HG02623 (cell line): Measurements from ENCODE around the gene LYPD8.

Experiments
- ATAC-seq: cut with Tn5 transposase; IDR thresholded peaks from one replicate; pipeline ENCODE4 v1.9.1; 2021; ENCODE audit warnings: moderate library complexity; ENCODE audit not compliant: unreplicated experiment

LYPD8 gene

GRCh38 chr1:248758352-248758751, 2.8 kb upstream of the LYPD8 start:
- no peak for ATAC-seq

GRCh38 chr1:248757784-248758195, 2.2 kb upstream of the LYPD8 start:
- ATAC-seq: no peak

- no peak for ATAC-seq
These were observed 1.1 kb upstream of the LYPD8 start for GRCh38 chr1:248756636-248757035.

DNA sequence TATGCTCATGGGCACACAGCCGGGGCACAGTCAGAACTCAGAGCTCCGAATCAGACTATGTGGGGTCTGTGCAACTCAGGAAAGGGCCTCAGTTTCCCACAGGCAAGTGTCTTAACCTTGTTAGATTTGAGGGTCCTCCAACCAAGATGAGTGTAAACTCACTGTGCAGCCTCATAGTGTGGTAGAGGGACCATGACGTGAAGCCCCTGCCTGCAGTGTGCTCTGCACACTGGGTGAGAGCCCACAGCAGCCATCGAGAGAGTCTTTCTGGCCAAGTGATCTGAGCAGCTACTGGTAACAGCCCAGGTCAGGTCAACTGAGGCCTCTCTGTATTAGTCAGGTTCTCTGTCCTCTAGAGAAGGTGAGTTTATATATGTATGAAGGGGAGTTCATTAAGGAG, 592 bp upstream of the LYPD8 start:
- no peak for ATAC-seq

- no peak for ATAC-seq
These were observed 1.8 kb downstream of the LYPD8 start for GRCh38 chr1:248753708-248754280.

GRCh38 chr1:248753029-248753594, 2.4 kb downstream of the LYPD8 start:
- ATAC-seq: no peak

- no peak for ATAC-seq
These were observed 3.2 kb downstream of the LYPD8 start for GRCh38 chr1:248752161-248753028.

DNA sequence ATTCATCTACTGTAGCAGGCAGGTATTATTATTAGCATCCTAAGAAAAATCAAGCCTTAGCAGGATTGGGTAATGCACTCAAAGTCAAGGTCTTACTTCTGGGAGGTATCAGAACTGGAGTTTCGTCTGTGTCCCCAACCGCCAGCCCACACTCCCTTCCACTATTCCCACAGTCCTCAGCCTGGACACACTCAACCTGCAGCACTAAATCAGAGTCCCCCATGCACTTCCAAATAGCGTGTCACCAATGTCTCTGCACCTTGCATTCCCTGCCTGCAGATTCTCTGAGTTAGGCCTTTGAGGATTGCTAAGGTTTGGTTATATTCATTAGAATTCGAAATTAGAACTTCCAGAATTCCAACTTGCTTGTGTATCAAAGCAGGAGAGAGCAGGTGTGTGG, 3.9 kb downstream of the LYPD8 start:
- no peak for ATAC-seq

DNA sequence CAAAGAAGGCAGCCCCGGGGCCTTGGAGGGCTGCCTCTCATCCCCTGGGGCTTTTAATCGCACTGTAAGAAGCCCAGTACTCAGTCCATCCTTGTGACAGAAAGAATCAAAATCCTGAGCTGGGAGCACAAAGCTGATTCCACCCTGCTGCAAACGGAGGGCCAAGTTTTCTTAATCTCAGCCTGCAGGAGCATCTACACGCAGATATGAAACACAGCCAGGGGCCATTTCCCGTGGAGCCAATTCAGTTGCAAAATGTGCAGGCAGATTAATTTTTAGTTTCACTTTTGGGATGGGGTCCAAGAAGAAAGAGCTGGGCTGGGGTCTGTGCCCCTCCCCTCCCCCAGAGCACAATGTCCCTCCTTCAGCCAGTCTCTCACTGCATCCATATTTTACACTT, 4.4 kb downstream of the LYPD8 start:
- ATAC-seq: no peak

GRCh38 chr1:248750496-248750895, 5.1 kb downstream of the LYPD8 start:
- no peak for ATAC-seq

DNA sequence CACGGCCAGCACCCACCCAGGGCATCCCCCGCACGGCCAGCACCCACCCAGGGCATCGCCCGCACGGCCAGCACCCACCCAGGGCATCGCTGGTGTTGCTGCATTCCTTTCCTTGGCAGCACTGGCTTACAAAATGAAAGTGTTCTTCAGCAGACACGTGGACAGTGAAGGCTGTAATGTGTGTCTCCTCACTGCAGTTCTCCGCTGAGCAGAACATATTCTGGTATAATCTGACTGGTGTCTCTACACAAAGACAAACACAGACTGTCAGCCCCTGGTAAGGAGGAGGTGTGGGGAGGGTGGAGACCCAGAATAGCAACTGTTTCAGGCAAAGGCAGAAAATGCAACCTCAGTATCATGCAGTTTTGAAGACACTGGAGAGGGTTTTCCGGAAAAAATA, 7.3 kb downstream of the LYPD8 start:
- ATAC-seq: no peak

DNA sequence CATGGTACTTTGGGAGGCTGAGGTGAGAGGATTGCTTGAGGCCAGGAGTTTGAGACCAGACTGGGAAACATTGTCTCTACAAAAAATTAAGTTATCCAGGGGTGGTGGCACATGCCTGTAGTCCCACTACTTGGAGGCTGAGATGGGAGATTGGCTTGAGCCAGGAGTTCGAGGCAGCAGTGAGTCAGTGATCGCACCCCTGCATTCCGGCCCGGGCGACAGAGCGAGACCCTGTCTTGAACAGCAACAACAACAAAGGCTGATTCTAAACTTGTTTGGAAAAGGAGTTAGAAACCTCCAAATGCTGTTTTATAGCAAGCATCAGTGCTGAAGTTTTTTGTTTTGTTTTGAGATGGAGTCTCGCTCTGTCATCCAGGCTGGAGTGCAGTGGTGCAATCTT, 14.7 kb downstream of the LYPD8 start:
- ATAC-seq: no peak

DNA sequence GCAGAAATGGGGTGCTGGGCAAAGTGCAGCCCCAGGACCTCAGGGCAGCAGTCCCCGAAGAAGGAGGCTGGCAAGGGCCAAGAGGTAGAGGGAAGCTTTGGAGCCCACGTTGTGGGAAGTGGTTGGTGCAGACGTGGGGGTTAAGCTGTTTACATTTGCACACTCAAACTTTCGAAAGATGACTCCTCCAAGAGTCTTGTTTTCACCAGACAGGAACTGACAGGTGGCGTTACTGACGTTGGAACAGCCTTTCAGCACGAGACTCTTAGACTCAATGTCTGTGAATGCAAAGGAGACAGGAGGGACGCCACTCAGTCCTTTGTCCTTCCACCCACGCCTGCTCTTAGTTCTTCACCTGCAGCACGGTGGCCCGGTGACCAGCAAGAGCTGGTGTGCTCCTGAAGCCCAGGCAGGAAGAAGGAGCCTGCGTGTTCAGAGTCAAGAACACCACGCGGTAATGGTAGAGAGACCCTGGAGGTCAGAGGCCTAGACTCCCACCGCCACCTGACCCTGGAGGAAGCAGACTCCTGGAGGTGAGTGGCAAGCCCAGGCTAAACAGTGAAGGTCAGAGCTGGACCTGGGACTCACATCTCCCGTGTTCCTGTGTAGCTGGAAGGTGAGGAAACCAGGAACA, 15.9 kb downstream of the LYPD8 start:
- no peak for ATAC-seq

GRCh38 chr1:248737457-248737856, 18.1 kb downstream of the LYPD8 start:
- ATAC-seq: no peak

DNA sequence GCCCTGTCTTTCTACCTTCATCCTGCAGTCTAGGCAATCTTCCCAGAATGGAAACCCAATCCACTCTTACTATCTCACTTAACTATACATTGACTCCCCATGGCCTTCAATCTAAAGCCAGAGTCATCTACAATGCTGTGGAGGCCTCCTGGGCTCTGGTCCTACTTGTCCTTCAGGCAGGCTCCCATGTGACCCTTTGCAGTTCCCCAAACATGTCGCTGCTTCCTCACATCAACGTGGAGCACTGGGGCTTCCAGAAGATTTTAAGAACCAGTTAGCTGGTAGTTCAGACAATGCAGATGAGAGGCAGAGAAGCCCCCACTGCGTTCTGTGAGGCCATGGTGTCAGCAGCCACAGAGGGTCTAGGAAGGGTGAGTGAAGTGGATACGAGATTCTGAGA, 18.6 kb downstream of the LYPD8 start:
- no peak for ATAC-seq

DNA sequence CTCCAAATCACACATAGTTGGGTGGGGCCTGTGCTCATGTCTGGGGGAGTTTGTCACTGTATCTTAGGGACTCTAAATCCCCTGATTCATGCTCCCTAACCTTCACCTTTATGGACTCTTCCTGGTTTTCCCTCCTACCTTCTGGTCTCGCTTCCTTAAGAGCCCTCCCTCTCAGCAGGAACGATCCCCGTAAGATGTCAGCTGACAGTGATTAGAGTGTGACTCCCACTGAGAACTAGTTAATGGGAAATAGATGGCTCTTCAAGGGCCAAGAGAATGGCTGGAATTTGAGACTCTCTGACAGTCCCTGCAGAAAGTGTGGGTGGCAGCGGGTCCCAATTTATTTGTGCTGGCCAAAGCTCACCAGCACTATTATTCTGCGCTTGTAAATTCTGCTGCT, 22.0 kb downstream of the LYPD8 start:
- no peak for ATAC-seq

DNA sequence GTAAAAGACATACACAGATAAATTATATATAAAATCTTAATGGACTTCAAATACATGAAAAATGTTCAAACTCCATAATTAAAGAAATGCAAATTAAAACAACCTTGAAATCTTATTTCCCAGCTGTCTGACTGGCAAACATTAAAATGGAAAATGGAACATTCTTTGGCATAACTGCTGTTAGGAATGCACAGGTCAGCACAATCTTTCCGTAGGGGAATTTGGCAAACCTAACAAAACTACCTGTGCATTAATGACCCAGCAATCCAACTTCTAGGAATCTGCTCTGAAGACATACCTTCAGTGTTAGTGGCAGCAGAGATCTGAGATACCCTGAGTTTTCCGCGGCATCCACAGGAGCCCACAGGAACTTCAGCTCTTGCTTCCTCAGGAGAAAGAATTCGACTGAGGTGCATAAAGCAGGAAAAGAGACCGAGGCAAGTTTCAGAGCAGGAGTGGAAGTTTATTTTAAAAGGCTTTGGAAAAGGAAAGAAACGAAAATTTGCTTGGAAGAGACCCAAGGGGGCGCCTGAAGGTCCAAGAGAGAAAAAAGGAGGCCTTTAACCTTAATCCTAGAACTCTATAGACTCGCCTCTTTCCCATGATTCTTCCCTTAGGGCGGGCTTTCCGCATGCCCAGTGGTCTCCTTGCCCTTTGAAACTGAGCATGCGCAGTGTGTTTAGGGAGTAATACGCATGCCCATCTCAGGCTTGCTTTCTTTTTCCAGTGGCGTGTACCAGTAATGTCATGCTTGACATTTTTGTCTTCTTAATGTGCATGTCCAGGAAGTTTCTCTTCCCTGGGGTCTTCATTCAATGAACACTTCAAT, 24.8 kb downstream of the LYPD8 start:
- ATAC-seq: no peak

DNA sequence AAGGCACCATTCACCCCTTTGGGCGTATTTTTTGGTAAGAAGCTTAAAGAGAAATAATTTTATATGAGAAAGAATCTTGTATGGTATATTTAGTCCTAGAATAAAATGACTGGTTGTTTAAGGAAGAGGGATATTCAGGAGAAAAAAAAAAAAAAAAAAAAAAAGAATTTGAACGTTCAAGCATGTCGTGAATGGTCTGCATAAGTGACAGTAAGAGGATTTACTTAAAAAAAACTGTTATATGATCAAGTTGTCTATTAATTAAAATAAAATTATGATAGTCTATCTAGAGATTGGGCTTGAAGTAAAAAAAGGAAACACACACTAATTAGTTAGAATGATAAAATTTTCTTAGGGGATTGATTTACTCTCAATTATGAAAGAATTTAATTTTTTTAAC, 41.3 kb downstream of the LYPD8 start:
- ATAC-seq: no peak

DNA sequence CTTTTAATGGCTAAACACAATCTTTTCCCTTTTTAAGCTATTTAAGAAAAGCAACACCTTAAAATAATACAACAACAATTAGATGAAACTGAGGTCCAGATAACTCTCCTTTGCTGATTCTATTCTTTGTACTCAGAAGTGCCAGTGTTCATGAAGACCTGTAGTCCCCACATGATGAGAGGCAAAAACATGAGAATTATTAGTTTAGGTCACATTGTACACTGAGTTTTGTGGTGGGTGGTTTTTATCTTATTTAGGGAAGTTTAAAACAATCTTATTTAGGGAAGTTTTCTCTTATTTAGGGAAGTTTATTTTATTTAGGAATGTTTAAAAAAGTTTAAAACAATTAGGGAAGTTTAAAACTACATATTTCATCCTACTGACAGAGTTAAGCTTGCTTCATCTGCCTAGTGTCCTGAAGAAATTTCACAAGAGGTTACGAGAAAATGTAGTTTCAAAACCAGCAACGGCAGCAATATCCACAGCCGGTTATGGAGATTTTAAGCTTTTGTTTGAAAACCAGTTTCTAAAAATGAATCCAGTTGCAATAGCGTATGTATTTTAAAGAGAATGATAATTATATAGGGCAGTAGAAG, 45.2 kb downstream of the LYPD8 start:
- ATAC-seq: no peak

GRCh38 chr1:248704606-248705005, 51.0 kb downstream of the LYPD8 start:
- no peak for ATAC-seq

DNA sequence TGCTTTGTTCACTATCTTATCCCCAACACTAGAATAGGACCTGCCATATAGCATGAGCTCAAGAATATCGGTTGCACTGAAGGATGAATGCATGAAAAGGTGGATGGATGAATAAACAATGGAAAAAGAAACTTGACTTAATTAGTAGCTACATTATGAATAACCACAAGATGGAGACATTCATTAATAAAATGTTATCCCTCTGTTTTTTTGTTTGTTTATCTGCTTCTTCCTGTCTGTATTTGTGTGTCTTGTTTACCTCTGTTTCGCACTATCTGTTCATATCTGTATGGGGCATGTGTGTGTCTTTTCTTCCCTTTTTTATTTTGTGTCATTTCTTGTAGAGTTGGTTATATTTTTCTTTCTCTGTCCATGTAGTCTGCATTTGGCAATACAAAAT, 51.9 kb downstream of the LYPD8 start:
- ATAC-seq: no peak
